Endothelial cell of umbilical vein (primary cell): Measurements from ENCODE around the gene LRP1B.

Source experiments
- CTCF ChIP-seq, 2 donors: IDR thresholded peaks; 1 replicate in 1 of 2; 2 replicates in 1 of 2; pipeline ENCODE4 v1.5.1; 2011; ENCODE audit warnings: low read length in 2 of 2, mild to moderate bottlenecking in 2 of 2, moderate library complexity in 2 of 2, control low read depth in 1 of 2, inconsistent platforms in 1 of 2, low read depth in 1 of 2; ENCODE audit not compliant: insufficient read depth in 1 of 2; ENCODE audit errors: extremely low read depth in 1 of 2
- MAX ChIP-seq: IDR thresholded peaks from 2 replicates; pipeline ENCODE4 v1.6.1; 2011; ENCODE audit not compliant: insufficient read depth, insufficient read length
- POLR2A ChIP-seq: IDR thresholded peaks from 2 replicates; pipeline ENCODE4 v1.6.1; 2012; ENCODE audit warnings: low read depth, mild to moderate bottlenecking, control low read depth, low read length
- POLR2AphosphoS5 ChIP-seq: IDR thresholded peaks from 2 replicates; pipeline ENCODE4 v1.6.1; 2012; ENCODE audit warnings: low read depth, mild to moderate bottlenecking, control low read depth, low read length, moderate library complexity; ENCODE audit not compliant: insufficient read depth

DNA sequence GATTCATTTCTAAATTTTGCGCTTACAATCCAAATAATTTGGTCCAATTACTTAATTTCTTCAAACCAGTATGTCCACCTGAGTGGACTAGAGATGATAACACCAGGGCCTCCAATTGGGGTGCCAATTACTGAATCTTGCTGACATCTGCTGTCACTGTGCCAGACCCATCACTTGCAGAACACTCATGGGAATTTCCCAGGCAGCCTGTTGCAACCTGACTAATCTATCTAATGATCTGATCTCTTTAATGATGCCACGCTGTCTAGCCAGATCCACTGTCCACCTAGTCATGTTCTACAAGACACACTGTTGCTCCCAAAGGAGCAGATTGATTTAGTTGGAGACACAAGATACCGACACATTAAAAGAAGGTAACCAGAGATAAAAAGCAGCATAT lies 11.8 kb upstream of the LRP1B start:
- TF ChIP-seq POLR2A (no peak), CTCF (IDR thresholded peaks at IDR 0.05; ENCODE audit: extremely low read depth in 1 of 2, insufficient read depth in 1 of 2, low read depth in 1 of 2, low read length in 2 of 2) (no peak), POLR2AphosphoS5 (no peak), MAX (no peak)
